SKM-1 treated with dmso at 0.1 percent for 144 hours (cell line): Measurements from ENCODE around the gene LRRC37B.
"Not testable (repeated sequence)": the region's sequence is repeated elsewhere in the genome, so short reads cannot be mapped to it uniquely, and the experiment has no call there.

Experiments
- DNase-seq: peaks from one replicate; lab custom pipeline; 2025; ENCODE audit not compliant: unreplicated experiment; lab: John Stamatoyannopoulos, UW

LRRC37B gene

DNA sequence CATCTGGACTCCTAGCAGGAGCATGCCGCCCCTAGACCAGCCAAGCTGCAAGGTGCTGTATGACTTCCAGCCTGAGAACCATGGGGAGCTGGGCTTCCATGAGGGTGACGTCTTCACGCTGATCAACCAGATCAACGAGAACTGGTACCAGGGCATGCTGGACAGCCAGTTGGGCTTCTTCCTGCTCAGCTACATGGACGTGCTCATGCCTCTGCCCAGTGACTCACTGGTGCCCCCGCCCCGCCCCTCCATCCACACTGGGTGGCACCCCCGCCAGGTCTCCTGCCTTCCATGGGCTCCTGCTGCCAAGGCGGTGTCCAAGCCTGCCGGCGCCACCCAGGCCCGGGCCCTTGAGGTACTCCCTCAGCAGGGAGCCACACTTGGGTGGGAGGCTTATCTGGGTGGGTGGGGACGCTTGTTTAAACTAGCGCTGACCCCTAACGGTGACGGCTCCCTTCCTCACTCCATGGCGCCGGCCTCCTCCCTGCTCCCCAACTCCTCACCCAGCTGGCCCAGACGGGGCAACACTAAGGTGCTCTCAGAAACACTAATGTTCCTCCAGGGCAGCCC is 34.2 kb downstream of the LRRC37B start:
- not testable (repeated sequence) for DNase-seq

DNA sequence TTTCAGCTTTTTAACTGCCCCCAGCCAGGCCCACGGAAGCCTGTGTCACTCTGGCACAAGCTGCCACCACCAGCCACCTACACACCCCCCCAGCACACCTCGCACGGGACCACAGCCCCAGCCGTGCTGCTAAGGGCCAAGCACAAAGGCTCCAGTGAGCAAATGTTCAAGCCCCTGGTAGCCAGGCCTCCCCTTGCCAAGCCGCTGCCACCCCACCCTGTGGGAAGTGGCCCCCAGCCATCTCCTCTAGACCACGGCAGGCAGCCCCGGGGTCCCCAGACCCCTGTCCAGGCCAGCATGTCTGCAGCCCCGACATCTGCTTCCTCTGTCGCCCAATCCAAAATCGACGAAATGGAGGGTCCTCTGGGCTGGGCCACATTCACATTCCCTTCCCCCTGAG is 35.1 kb downstream of the LRRC37B start:
- DNase-seq: not testable (repeated sequence)

DNA sequence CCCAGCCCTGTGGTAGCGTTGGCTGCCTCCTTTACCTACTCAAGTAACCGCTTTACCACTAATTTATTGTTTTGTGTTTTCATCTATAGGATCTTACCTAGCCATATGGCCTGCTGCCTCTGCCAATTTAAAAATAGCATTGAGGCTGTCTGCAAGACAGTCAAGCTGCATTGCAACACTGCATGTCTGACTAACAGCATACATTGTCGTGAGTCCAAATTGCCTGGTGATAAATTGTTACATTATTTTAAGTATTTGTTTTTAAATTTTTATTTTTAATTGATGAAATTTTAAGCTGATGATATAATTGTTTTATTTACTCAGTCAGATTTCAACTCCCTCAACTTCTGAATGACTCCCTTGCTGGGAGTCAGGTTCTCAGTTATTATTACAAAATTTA is 38.4 kb downstream of the LRRC37B start:
- not testable (repeated sequence) for DNase-seq

DNA sequence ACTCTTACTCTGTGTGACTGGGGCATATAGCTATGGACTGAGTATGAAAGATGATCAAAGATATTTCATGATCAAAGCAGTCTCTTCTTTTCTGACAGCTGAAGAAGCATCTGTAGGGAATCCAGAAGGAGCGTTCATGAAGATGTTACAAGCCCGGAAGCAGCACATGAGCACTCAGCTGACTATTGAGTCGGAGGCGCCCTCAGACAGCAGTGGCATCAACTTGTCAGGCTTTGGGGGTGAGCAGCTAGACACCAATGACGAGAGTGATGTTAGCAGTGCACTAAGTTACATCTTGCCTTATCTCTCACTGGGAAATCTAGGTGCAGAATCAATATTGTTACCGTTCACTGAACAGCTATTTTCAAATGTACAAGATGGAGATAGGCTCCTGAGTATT is 40.5 kb downstream of the LRRC37B start:
- DNase-seq: not testable (repeated sequence)

DNA sequence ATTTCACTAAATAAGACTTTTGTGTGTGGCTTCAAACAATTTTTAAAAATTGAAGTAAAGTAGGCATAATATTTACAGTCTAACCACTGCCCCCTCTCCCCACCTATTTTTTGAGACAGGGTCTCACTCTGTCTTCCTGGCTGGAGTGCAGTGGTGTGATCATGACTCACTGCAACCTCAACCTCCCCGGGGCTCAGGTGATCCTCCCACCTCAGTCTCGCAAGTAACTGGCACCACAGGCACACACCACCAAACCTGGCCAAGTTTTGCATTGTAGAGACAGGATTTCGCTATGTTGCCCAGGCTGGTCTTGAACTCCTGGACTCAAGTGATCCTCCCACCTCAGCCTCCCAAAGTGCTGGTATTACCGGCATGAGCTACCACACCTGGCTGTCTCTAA is 47.8 kb downstream of the LRRC37B start:
- DNase-seq: not testable (repeated sequence)

DNA sequence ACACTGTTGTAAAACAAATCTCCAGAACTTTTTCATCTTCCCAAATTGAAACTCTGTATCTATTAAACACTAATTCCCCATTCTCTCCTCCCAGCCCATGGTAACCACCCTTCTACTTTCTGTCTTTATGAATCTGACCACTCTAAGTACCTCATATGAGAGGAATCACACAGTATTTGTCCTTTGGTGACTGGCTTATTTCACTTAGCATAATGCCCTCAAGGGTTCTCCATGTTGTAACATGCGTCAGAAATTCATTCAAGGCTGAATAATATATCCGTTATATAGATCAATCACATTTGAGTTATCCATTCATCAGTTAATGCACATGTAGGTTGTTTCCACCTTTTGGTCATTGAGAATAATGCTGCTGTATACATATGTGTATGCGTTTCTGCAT is 48.2 kb downstream of the LRRC37B start:
- DNase-seq: not testable (repeated sequence)

DNA sequence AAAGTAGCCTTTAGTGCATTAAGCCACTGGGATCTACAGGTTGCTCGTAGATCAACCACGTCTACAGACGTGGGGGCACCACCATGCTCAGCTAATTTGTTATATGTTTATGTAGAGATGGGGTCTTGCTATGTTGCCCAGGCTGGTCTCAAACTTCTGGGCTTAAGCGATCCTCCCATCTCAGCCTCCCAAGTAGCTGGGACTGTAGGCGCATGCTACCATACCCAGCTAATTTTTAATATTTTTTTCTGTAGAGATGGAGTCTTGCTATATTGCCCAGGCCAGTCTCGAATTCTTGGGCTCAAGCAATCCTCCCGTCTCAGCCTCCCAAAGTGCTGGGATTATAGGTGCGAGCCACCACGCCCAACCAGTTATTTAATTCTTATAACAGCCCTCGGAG is 49.3 kb downstream of the LRRC37B start:
- not testable (repeated sequence) for DNase-seq

DNA sequence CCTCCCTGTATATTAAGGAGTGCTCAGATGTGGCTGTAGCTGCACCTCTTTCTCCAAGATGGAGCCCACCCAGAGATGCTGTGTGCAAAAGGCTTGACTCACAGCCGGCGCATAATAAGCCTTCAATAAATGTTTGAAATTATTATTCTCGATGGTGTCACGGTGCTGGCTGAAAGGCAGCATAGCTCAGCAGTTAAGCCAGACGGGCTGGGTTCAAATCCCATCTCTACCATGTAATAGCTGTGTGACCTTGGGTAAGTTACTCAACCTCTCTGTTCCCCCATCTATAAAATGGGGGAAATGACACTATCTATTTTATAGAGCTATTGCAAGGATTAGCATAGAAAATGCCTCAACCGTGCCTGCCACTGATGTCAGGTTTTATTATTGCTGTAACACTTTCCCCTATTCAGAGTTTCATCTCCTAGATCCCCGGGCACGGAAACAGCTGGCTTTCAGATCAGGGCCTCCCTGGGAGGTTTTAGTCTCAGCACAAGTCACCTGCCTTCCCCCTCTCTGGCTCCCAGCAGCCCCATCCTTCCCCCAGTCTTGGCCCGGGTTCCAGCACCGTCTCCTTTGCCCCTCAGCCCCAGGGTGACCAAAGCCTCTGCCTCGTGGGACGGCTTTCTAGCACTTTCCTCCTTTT is 50.4 kb downstream of the LRRC37B start:
- DNase-seq: not testable (repeated sequence)

DNA sequence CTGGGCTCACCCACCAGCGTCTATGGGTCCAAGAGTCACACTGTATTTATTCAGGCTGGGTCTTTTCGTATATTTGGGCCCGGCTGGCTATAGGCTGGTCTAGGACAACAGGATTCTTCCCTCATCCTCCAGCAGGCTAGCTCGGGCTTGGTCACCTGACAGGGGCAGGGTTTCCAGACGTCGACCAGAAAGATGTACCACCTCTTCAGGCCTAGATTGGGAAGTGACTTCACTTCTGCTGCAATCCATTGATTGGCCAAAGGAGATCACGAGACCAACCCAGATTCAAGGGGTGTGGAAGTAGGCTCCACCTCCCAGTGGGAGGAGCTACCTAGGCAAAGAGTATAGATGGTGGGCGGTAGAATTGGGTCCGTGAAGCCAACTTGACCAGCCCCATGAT is 53.5 kb downstream of the LRRC37B start:
- not testable (repeated sequence) for DNase-seq

DNA sequence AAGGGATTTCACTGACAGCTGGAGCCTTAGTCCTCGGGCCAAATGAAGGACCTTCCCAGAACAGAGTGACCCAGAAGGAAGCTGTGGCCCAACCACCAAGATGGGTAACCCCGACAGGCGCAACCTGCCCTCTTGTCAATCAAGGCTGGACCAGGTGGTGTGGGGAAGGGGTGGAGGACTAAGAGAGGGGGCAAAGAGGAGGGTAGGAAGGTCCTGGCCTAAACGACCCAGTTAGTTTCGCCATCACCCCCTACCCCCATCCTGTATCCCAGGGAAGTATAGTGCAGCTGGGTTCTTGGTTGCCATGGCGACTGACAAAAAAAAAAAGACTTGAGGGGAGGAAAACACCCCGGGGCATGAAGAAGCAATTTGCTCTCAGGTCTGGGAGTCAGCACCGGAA is 54.7 kb downstream of the LRRC37B start:
- not testable (repeated sequence) for DNase-seq

DNA sequence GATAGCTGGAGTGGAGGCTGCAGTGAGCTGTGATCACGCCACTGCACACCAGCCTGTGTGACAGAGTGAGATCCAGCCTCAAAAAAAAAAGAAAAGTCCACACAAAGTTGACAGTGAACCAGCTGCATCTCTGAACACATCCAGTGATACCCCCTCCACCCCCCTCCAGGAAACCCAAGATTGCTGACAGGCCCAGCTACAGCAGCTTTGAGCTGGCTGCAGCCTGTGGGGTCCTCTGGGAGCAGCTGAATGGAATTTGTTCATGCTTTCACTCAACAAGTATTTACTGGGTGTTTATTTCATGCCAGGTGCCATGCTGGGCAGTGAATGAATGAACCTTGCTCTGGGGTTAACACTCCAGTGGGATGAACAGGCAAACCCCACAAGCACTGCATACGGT is 56.9 kb downstream of the LRRC37B start:
- DNase-seq: not testable (repeated sequence)

DNA sequence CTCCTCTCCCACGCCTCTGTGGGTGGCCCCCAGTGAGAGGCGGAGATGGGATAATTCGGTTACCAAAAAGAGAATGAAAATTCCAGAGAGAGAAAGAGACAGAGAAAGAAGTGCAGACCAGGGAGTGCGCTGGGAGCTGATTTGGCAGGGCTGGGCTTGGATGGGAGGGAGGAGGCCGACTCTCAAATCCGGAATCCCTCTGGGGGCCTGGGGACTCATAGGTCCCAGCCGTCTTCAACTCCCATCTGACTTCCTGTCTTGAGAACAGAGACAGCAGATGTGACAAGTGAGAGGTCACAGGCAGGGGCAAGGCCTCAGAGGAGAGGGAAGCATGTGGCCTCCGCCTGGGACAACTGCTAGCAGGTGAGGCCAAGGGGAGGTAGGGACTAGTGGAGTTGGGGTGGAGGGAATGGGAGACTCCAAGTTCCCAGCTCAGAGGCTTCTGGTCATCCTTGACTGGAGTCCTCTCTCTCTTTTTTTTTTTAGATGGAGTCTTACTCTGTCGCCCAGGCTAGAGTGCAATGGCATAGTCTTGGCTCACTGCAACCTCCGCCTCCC is 59.0 kb downstream of the LRRC37B start:
- DNase-seq: not testable (repeated sequence)

DNA sequence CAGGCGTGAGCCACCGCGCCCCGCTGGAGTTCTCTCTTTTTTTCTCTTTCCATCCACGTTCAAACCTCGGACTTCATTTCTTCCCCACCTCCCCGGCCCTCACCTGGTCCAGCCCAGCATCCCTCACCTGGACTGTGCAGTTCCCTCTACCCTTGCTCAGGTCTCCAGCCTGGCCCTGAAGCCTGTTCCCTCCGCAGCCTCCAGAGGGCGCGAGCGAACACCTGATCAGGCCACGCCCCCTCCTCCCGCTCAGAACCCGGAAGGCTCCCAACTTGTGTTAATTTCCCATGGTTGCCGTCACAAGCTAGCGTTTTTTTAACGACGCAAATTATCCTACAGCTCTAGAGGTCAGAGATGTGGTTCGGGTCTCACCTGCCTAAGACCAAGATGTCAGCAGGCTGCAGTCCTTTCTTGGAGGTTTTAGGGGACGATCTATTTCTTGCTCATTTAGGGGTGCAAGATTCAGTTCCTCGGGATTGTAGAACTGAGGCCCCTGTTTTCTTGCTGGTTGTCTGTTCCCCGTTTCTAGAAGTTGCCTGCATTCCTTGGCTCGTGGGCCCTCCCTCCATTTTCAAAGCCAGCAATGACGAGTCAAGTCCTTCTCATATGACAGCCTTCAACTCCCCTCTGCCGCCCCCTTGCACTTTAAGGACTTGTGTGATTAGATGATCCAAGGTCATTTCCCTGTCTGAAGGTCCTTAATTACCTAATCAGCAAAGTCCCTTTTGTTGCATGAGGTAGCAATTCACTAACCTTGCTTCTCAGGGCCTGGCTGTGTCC is 59.9 kb downstream of the LRRC37B start:
- not testable (repeated sequence) for DNase-seq

DNA sequence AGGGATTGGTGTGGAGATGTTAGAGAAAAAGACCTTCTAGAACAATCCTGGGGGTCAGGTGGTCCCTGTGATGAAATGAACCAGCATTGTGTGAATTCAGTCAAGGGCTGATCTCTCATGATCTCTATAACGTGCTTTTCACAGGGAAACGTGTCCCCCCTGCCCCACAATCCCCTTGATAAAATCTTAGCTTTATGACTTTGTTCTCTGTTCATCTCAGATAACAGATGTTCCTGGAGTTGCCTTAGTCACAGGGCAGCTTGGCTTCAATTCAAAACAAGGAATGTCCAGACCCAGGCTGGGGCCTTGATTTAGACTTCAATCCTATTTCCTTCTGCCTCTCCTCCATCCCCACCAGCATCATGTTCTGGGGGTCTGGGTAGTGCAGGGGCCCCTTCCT is 61.9 kb downstream of the LRRC37B start:
- DNase-seq: not testable (repeated sequence)

DNA sequence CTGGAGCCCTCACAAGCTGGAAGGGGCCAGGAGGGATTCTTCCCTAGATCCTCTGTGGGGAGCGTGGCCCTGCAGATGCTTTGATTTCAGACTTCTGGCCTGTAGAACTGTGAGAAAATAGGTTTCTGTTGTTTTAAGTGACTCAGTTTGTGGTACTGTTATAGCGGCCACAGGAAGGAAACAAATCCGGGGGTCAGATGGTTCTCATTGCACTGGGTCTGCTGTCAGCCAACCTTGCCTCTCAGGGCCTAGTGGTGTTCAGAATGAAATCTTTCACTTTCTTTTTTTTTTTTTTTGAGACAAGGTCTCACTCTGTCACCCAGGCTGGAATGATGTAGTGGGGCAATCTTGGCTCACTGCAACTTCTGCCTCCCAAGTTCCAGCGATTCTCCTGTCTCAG is 64.8 kb downstream of the LRRC37B start:
- DNase-seq: not testable (repeated sequence)

DNA sequence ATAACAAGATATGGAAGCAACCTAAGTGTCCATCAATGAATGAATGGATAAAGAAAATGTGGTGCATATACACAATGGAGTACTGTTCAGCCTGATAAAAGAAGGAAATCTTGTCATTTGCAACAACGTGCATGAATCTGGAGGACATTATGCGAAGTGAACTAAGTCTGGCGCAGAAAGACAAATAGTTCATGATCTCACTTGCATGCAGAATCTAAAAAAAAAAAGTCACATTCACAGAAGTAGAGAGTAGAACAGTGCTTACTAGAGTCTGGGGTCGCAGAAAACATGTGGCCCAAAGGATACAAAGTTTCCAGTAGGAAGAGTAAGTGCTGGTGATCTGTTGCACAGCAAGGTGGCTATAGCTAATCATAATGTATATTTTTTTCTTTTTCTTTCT is 65.9 kb downstream of the LRRC37B start:
- DNase-seq: not testable (repeated sequence)

DNA sequence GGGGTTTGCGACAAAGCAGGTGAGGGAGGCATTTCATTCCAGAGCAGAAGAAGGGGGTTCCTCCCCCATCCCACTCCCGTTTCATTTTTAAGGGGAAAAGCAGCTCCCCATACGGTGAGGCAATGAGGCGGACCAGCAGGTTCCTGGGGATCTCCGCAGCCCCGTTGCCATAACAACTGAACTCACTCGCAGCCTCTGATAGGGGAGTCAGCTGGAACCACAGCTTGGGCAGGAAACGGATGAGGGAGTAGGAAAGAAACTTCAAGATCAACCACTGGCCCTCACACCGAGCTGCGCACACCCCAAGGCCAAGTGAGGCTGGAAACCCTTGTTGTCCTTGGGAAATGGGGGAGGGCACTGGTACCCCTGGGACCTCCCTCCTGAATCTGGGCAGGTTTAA is 72.6 kb downstream of the LRRC37B start:
- peak; percentile 60 for DNase-seq

DNA sequence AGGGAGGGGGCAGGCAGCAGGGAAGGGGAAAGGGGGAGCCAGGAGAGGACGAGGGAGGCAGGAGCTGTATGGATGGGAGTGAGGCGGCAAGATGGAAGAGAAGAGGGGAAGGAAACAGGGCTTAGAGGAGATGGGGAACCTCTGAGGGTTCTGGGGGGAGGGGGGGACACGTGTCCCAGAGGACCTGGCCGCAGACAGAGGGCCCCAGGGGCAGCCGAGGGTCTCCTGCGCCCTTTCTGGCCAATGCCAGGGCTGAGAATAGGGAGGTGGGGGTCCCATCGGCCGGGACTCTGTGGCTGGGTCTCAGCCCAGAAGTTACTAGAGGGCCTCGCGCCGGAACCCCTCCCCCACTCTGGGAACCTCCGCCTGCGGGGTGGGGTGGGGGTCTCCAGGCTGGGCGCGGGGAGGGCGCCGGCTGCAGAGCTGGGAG is 76.4 kb downstream of the LRRC37B start:
- not testable (repeated sequence) for DNase-seq

DNA sequence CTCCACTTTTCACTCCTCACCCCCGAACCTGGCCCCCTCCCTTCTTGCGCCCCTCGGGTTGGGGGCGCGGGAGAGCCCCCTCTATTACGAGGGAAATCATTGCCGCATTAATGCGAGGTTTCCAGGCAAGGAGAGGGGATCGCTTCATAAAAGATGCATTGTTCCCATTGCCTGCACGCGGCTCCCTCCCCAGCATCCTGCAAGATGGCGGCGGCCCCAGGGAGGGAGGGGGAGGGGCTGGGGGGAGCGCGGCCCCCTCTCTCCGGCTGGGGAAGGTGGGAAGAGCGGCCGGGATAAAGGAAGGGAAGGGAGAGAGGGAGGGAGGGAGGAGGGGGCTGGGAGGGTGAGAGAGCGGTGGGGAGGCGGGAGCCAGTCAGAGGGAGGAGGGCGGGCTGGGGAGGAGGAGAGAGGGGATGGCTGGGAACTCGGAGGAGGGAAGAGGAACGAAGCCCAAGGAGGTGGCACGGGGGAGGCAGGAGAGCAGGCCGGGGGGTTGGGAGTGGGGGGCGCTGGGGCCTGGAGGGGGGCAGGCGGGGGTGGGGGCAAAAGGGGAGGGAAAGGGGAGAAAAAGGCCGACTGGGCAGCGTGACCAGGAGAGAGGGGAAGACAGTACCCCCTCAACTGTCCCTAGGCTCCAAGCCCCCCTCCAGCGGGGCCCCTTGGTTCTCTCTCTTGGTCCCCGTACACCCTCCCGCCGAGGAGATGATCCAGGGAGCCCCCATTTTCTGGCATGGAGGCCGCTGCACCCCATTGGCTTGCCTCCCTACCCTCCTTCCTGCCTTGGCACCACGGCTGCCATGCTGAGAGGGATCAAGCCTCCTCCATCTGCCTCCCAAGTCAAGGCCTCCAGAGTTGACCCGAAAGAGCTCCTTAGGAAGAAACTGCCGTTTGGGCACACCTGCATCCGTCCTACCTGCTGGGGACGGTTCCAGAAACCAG is 77.1 kb downstream of the LRRC37B start:
- DNase-seq: not testable (repeated sequence)

DNA sequence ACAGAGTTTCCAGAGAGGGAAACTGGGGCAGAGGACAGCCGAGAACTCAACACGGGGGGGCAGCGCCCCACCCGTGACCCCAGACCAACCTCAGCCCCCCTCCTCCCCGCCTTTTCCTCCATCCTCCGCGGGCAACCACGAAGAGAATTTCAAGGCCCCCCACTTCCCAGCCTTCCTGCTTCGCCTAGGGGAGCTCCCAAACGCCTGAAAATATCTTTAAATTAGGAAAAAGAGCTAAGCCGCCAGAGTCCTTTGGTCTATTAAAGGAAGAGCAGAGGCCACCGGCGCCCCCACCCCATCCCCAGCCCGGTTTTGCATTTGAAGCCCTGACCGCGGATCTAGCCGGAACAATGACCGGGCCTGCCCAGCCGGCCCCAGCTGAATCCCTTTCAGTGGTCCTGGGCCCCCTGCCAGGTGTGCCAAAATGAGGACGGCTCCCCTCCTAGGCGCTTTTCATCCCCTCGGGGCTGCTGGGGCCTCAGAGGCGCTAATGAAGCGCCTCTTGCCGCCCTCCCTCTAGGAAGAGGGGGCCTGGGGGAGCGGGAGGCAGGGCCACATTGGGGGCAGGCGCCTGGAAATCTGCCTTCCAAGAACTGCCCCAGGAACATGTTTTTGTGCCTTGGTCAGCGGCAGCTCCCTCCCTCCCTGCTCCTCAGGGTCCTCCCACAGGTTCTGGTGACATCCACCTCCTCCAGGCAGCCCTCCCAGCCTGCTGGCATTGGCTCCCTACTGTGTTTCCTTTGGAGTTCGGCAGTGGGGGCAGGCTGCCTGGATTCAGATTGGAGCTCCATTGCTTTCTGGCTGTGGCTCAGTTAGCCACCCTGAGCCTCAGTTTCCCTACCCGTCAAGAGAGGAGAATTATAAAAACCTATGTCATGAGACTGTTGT is 78.0 kb downstream of the LRRC37B start:
- DNase-seq: not testable (repeated sequence)
